Common myeloid progenitor, CD34-positive (primary cell): ENCODE measurements around the gene FUBP1.
"Not testable (repeated sequence)": the region's sequence is repeated elsewhere in the genome, so short reads cannot be mapped to it uniquely, and the experiment has no call there.

ENCODE experiments used
- CTCF ChIA-PET: fragments of 350-600 bp; sonication (Branson Sonifier 250); formaldehyde crosslinking; loops from one replicate; lab custom pipeline; 2021; ENCODE audit warnings: antibody characterized with exemption; lab: Charles Lee
- POLR2A ChIA-PET: fragments of 350-600 bp; sonication (Branson Sonifier 250); formaldehyde crosslinking; loops from one replicate; lab custom pipeline; 2021; ENCODE audit warnings: antibody characterized with exemption; lab: Charles Lee
- DNase-seq, 3 donors: peaks; one replicate each; pipeline versions ENCODE4 v3.0.0 to v3.0.0-alpha.2; 2013
- H3K27ac ChIP-seq, 2 experiments: 1 replicate in 1 of 2; 2 replicates in 1 of 2; pipeline ENCODE4 v1.7.0; 2013; ENCODE audit warnings: inconsistent platforms in 2 of 2, low read length in 2 of 2, mild to moderate bottlenecking in 2 of 2, low read depth in 1 of 2, moderate library complexity in 1 of 2; ENCODE audit not compliant: severe bottlenecking in 2 of 2, insufficient read depth in 1 of 2, poor library complexity in 1 of 2
- H3K27me3 ChIP-seq, 5 experiments: replicated peaks in 2 of 5; 1 replicate in 3 of 5; 2 replicates in 2 of 5; pipeline versions ENCODE4 v1.6.1 to v1.7.0; 2013; ENCODE audit warnings: low read length in 4 of 5, mild to moderate bottlenecking in 2 of 5, moderate library complexity in 2 of 5, inconsistent platforms in 1 of 5; ENCODE audit not compliant: insufficient read depth in 5 of 5, control insufficient read depth in 4 of 5
- H3K36me3 ChIP-seq, 4 experiments: 1 replicate in 2 of 4; 2 replicates in 2 of 4; pipeline versions ENCODE4 v1.6.1 to v1.7.0; 2013; ENCODE audit warnings: low read length in 3 of 4, control low read depth in 1 of 4, mild to moderate bottlenecking in 1 of 4; ENCODE audit not compliant: control insufficient read depth in 4 of 4, insufficient read depth in 4 of 4
- H3K4me1 ChIP-seq, 4 experiments: 1 replicate in 3 of 4; 2 replicates in 1 of 4; pipeline versions ENCODE4 v1.6.1 to v1.7.1; 2013; ENCODE audit warnings: low read length in 3 of 4, mild to moderate bottlenecking in 3 of 4, control low read depth in 1 of 4, inconsistent platforms in 1 of 4, moderate library complexity in 1 of 4; ENCODE audit not compliant: control insufficient read depth in 4 of 4, insufficient read depth in 4 of 4; ENCODE audit errors: control extremely low read depth in 1 of 4
- H3K4me3 ChIP-seq, 7 experiments: 1 replicate in 4 of 7; 2 replicates in 3 of 7; pipeline versions ENCODE4 v1.5.1 to v1.7.0; 2013; ENCODE audit warnings: mild to moderate bottlenecking in 7 of 7, low read length in 6 of 7, moderate library complexity in 6 of 7, inconsistent platforms in 2 of 7, low read depth in 2 of 7, control low read depth in 1 of 7; ENCODE audit not compliant: insufficient read depth in 4 of 7, control insufficient read depth in 1 of 7; ENCODE audit errors: extremely low read depth in 1 of 7
- H3K9me3 ChIP-seq, 5 experiments: 1 replicate in 4 of 5; 2 replicates in 1 of 5; pipeline versions ENCODE4 v1.6.1 to v1.7.1; 2013; ENCODE audit warnings: low read length in 4 of 5, mild to moderate bottlenecking in 2 of 5, inconsistent platforms in 1 of 5, low read depth in 1 of 5, moderate library complexity in 1 of 5; ENCODE audit not compliant: control insufficient read depth in 4 of 5, insufficient read depth in 2 of 5; ENCODE audit errors: control extremely low read depth in 1 of 5
- WGBS: methylation state at CpG from one replicate; pipeline ENCODE4 v1.1.5; 2013; ENCODE audit not compliant: insufficient coverage; 5-methylcytosine and 5-hydroxymethylcytosine counted together

FUBP1 gene

DNA sequence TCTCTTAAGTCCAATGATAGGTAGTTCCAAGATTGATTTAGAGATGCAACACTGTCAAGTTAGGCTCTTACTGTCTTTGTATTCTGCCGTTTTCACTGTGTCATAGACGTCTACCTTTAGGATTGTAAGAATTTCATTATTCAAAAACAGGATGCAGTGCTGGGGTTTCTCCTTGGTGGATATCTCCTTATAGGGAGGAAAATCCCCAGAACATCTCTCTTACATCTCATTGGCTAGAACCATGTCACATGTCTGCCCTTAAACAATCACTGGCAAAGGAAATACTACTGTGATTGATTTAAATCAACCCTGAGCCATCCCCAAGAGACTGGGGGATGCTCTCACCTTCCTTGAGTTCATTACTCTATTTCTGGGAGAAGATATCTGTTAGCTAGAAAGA lies 10.9 kb upstream of the FUBP1 start:
- 100% methylated on average over 2 of the region's 2 CpGs for WGBS
- Histone ChIP-seq H3K27ac (no peak overlapping the region), H3K9me3 (no peaks in the 10 kb centered on the region), H3K27me3 (no peaks in the 10 kb centered on the region), H3K4me1 (peaks cover 0 to 2% (median 0%) of the 10 kb centered on the region in 4 experiments), H3K4me3 (no peak overlapping the region), H3K36me3 (peaks cover 0 to 4% (median 1%) of the 10 kb centered on the region in 4 experiments)
- DNase-seq, result no peak
- ChIA-PET POLR2A (no interaction called here), CTCF (interaction anchor here (1.2 to 2.7 kb wide), 2 partner anchors 8 to 9 kb away, joined by 3 to 17 read pairs; no protein-coding TSS in a partner anchor)

DNA sequence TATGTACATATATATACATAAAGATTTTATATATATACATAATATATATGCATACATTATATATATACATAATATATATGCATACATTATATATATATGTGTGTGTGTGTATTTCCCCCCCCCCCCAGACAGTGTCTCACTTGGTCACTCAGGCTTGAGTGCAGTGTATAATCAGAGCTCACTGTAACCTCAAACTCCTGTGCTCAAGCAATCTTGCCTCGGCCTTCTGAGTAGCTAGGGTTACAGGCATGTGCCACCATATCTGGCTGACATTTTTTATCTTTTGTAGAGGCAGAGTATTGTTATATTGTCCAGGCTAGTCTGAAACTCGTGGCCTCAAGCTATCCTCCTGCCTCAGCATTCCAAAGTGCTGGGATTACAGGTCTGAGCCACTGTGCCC lies 9.0 kb upstream of the FUBP1 start:
- ChIA-PET CTCF (interaction anchor here (0.6 to 1.5 kb wide), 3 partner anchors 8 to 22 kb away, joined by 3 to 7 read pairs (median 3); no protein-coding TSS in a partner anchor), POLR2A (no interaction called here)
- no peak for DNase-seq
- H3K4me3 ChIP-seq, result no peak overlapping the region
- peaks cover 0 to 6% (median under 1%) of the 10 kb centered on the region in 4 experiments for H3K36me3 ChIP-seq
- H3K9me3 ChIP-seq, result no peaks in the 10 kb centered on the region
- H3K27me3 ChIP-seq, result no peaks in the 10 kb centered on the region
- 100% methylated on average over 1 of the region's 2 CpGs for WGBS
- no peak overlapping the region for H3K27ac ChIP-seq
- peaks cover 0 to 2% (median 0%) of the 10 kb centered on the region in 4 experiments for H3K4me1 ChIP-seq

- POLR2A ChIA-PET, result no interaction called here
- peaks cover 0 to 2% (median 0%) of the 10 kb centered on the region in 4 experiments for H3K4me1 ChIP-seq
- no peak for DNase-seq
- H3K9me3 ChIP-seq, result no peaks in the 10 kb centered on the region
- peaks cover 0 to 6% (median 0%) of the 10 kb centered on the region in 4 experiments for H3K36me3 ChIP-seq
- H3K27ac ChIP-seq, result no peak overlapping the region
- no peaks in the 10 kb centered on the region for H3K27me3 ChIP-seq
- H3K4me3 ChIP-seq, result no peak overlapping the region
- CTCF ChIA-PET, result interaction anchor here (1.3 kb wide), 1 partner anchor 127 kb away, joined by 3 read pairs; no protein-coding TSS in a partner anchor
Observed at GRCh38 chr1:77986810-77987209, 7.9 kb upstream of the FUBP1 start.

DNA sequence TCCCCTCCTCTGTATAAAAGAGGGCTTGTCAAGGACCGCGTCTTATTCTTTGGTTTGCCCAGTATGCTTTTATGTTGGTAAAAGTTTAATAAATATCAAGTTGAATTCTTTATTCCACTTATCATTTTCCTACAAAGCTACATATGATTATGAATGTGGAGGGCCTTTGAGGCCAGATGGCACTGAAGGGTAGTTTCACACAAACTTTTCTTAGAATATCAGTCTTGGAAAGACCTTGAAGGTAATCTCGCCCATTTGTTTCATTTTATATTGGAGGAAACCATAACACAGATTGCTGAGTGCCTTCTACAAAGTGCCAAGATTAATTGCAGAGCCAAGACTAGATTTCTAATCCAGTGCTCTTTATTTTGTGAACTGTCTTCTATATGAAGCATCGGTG lies 5.8 kb upstream of the FUBP1 start:
- no peak overlapping the region for H3K27ac ChIP-seq
- ChIA-PET POLR2A (no interaction called here), CTCF (interaction anchor here (1.2 to 1.4 kb wide), 2 partner anchors 15 to 130 kb away, joined by 3 read pairs; no protein-coding TSS in a partner anchor)
- WGBS, result 100% methylated on average over 1 of the region's 4 CpGs
- no peak overlapping the region for H3K4me3 ChIP-seq
- no peaks in the 10 kb centered on the region for H3K27me3 ChIP-seq
- H3K9me3 ChIP-seq, result no peaks in the 10 kb centered on the region
- peaks cover 4 to 9% (median 8%) of the 10 kb centered on the region in 4 experiments for H3K4me1 ChIP-seq
- peaks cover 0 to 4% (median 0%) of the 10 kb centered on the region in 4 experiments for H3K36me3 ChIP-seq
- DNase-seq, result no peak

GRCh38 chr1:77983997-77984355 lies 5.1 kb upstream of the FUBP1 start:
- Histone ChIP-seq H3K27me3 (no peaks in the 10 kb centered on the region), H3K4me3 (no peak overlapping the region), H3K36me3 (peaks cover 0 to 4% (median 0%) of the 10 kb centered on the region in 4 experiments), H3K4me1 (peaks cover 4 to 9% (median 8%) of the 10 kb centered on the region in 4 experiments), H3K27ac (no peak overlapping the region), H3K9me3 (no peaks in the 10 kb centered on the region)
- ChIA-PET POLR2A (no interaction called here), CTCF (interaction anchor here (1.2 to 1.4 kb wide), 2 partner anchors 16 to 130 kb away, joined by 3 read pairs; no protein-coding TSS in a partner anchor)
- DNase-seq, result no peak

DNA sequence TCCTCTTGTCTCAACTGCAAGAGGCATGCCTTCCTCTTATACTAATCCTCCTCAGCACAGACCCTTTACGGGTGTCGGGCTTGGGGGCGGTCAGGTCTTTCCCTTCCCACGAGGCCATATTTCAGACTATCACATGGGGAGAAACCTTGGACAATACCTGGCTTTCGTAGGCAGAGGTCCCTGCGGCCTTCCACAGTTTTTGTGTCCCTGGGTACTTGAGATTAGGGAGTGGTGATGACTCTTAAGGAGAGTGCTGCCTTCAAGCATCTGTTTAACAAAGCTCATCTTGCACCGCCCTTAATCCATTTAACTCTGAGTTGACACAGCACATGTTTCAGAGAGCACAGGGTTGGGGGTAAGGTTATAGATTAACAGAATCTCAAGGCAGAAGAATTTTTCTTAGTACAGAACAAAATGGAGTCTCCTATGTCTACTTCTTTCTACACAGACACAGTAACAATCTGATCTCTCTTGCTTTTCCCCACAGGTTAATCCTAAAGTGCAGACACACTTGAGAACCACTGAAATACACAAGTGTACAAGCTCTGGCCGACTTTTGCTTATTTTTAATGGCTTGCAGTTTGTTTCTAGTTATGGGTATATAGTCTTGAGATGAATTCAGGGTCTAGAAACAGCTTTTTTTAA lies 4.6 kb upstream of the FUBP1 start:
- CTCF ChIA-PET, result interaction anchor here (1.4 to 3.9 kb wide), 4 partner anchors 7 to 131 kb away, joined by 3 to 50 read pairs (median 10); partner anchors contain the start of gene DNAJB4
- 100% methylated on average over 5 of the region's 8 CpGs for WGBS
- H3K27me3 ChIP-seq, H3K36me3 ChIP-seq, POLR2A ChIA-PET, H3K27ac ChIP-seq, H3K4me3 ChIP-seq, H3K9me3 ChIP-seq, DNase-seq: not testable (repeated sequence)
- peaks cover 4 to 12% (median 8%) of the 10 kb centered on the region in 4 experiments for H3K4me1 ChIP-seq
